ENCODE measurements around the gene OR13C8.

Gene OR13C8

DNA sequence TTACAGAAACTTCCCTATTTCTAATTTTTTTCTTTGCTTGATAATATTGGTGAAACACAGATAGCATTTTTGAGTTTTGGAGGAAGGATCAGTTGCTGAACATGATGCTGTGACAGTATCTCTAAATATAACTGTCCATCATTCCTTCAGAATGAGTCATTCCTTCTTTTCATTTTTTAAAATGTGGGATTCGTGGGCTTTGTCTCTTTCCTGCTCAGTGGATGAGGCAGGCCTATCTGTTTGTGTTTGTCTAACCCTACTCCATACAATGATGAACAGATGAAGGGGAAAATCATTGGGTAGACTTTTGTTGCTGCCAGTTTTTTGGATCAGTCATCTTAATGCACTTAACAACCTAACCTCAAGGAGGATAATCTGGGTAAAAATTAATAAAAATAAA is 15.7 kb upstream of the OR13C8 start:
- TF ChIP-seq, protein P1, sequence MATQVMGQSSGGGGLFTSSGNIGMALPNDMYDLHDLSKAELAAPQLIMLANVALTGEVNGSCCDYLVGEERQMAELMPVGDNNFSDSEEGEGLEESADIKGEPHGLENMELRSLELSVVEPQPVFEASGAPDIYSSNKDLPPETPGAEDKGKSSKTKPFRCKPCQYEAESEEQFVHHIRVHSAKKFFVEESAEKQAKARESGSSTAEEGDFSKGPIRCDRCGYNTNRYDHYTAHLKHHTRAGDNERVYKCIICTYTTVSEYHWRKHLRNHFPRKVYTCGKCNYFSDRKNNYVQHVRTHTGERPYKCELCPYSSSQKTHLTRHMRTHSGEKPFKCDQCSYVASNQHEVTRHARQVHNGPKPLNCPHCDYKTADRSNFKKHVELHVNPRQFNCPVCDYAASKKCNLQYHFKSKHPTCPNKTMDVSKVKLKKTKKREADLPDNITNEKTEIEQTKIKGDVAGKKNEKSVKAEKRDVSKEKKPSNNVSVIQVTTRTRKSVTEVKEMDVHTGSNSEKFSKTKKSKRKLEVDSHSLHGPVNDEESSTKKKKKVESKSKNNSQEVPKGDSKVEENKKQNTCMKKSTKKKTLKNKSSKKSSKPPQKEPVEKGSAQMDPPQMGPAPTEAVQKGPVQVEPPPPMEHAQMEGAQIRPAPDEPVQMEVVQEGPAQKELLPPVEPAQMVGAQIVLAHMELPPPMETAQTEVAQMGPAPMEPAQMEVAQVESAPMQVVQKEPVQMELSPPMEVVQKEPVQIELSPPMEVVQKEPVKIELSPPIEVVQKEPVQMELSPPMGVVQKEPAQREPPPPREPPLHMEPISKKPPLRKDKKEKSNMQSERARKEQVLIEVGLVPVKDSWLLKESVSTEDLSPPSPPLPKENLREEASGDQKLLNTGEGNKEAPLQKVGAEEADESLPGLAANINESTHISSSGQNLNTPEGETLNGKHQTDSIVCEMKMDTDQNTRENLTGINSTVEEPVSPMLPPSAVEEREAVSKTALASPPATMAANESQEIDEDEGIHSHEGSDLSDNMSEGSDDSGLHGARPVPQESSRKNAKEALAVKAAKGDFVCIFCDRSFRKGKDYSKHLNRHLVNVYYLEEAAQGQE (IDR thresholded peaks at IDR 0.05; ENCODE audit: insufficient read depth in 1 of 2, low read depth in 2 of 2, low read length in 2 of 2), result no peak
- TF ChIP-seq SIN3A (IDR thresholded peaks at IDR 0.05; ENCODE audit: borderline replicate concordance, insufficient read depth, low read length) (no peak), POLR2AphosphoS5 (IDR thresholded peaks at IDR 0.05; ENCODE audit: low read depth, low read length) (no peak), TAF1 (IDR thresholded peaks at IDR 0.05; ENCODE audit: borderline replicate concordance, insufficient read depth, low read length) (no peak), FOXP2 (optimal IDR thresholded peaks at IDR 0.05; ENCODE audit: borderline replicate concordance, extremely low read depth, extremely low read length, insufficient read depth) (no peak)

DNA sequence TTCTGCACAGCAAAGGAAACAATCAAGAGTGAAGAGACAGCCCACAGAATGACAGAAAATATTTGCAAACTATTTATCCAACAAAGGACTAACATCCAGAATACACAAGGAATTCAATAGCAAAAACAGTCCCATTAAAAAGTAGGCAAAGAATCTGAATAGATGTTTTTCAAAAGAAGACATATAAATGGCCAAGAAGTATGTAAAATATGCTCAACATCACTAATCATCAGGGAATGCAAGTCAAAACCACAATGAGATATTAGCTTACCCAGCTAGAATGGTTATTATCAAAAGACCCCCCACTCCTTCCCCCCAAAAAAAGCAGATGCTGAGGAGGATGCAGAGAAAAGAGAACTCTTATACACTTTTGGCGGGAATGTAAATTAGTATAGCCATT is 13.4 kb upstream of the OR13C8 start:
- TF ChIP-seq FOXP2 (optimal IDR thresholded peaks at IDR 0.05; ENCODE audit: borderline replicate concordance, extremely low read depth, extremely low read length, insufficient read depth) (no peak), POLR2AphosphoS5 (IDR thresholded peaks at IDR 0.05; ENCODE audit: low read depth, low read length) (no peak), SIN3A (IDR thresholded peaks at IDR 0.05; ENCODE audit: borderline replicate concordance, insufficient read depth, low read length) (no peak), TAF1 (IDR thresholded peaks at IDR 0.05; ENCODE audit: borderline replicate concordance, insufficient read depth, low read length) (no peak)
- TF ChIP-seq, protein P1 (IDR thresholded peaks at IDR 0.05; ENCODE audit: insufficient read depth in 1 of 2, low read depth in 2 of 2, low read length in 2 of 2), result no peak

DNA sequence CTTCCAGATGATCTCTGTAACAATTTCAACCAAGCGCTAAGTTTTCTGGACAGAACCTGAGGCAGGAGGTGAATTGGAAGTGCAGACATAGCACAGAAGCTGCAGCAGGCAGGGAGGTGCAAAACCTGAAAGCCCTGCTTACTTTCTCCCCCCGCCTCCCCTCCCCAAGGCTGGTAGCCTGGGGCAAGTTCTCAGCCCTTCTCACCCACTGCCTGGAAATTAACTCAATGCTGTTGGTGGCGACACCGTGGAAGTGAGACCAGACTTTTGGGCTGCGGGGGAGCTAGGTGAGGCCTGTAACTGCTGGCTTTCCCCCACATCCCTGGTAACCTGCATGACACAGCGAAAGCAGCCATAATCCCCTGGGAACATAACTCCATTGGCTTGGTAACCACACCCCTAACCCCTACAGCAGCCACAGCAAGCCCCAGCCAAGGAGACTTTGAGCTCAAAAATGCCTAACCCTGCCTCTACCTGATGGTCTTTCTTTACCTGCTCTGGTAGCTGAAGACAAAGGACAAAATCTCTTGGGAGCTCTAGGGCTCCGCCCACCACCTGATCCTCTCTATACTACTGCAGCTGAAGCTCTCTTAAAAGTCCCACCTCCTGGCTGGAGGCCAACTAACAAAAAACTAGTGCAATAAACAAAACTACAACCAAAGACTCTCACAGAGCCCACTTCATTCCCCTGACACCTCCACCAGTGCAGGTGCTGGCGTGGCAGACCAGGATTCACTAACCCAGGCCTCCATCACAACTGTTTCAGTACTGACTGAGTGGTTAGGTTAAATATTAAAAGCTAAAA is 11.9 kb upstream of the OR13C8 start:
- TF ChIP-seq POLR2AphosphoS5 (IDR thresholded peaks at IDR 0.05; ENCODE audit: low read depth, low read length) (no peak), FOXP2 (optimal IDR thresholded peaks at IDR 0.05; ENCODE audit: borderline replicate concordance, extremely low read depth, extremely low read length, insufficient read depth) (no peak), TAF1 (IDR thresholded peaks at IDR 0.05; ENCODE audit: borderline replicate concordance, insufficient read depth, low read length) (no peak), SIN3A (IDR thresholded peaks at IDR 0.05; ENCODE audit: borderline replicate concordance, insufficient read depth, low read length) (no peak)
- TF ChIP-seq, protein P1 (IDR thresholded peaks at IDR 0.05; ENCODE audit: insufficient read depth in 1 of 2, low read depth in 2 of 2, low read length in 2 of 2), result no peak

DNA sequence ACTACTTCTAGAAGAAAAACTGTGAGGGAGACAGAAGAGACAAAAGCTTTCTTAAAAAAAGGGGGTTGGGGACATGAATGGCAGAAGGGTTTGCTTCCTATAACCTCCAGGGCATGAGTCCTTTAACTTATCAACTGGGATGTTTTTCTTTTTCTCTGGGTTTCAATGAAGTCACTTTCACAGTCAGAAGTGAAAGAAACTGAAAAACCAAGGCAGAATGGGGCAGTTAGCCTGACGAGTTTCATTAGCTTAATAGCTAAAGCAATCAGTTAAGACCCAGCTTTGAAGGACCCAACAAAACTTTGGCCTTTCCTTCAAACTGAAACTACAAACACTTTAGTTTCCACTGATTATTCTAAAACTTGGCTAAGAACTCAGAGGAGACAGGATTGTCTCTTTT is 4.6 kb upstream of the OR13C8 start:
- TF ChIP-seq TAF1 (IDR thresholded peaks at IDR 0.05; ENCODE audit: borderline replicate concordance, insufficient read depth, low read length) (no peak), SIN3A (IDR thresholded peaks at IDR 0.05; ENCODE audit: borderline replicate concordance, insufficient read depth, low read length) (no peak), POLR2AphosphoS5 (IDR thresholded peaks at IDR 0.05; ENCODE audit: low read depth, low read length) (no peak), FOXP2 (optimal IDR thresholded peaks at IDR 0.05; ENCODE audit: borderline replicate concordance, extremely low read depth, extremely low read length, insufficient read depth) (no peak)
- TF ChIP-seq, protein P1 (IDR thresholded peaks at IDR 0.05; ENCODE audit: insufficient read depth in 1 of 2, low read depth in 2 of 2, low read length in 2 of 2), result no peak
